ENCODE results near the gene APEX2.
A peak's percentile ranks its signal among the peaks of the same experiment; 100 is the strongest.

APEX2 gene, protein sequence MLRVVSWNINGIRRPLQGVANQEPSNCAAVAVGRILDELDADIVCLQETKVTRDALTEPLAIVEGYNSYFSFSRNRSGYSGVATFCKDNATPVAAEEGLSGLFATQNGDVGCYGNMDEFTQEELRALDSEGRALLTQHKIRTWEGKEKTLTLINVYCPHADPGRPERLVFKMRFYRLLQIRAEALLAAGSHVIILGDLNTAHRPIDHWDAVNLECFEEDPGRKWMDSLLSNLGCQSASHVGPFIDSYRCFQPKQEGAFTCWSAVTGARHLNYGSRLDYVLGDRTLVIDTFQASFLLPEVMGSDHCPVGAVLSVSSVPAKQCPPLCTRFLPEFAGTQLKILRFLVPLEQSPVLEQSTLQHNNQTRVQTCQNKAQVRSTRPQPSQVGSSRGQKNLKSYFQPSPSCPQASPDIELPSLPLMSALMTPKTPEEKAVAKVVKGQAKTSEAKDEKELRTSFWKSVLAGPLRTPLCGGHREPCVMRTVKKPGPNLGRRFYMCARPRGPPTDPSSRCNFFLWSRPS

GRCh38 chrX:54999717-55000598, at the start of gene APEX2:
Gene APEX2 (plus strand): TSS chrX:55000363. CDS start chrX:55000423, 60 bp downstream.
- DNase-seq (ENCODE audit: low spot score), result peak; percentile 83
- TF ChIP-seq, protein P1, sequence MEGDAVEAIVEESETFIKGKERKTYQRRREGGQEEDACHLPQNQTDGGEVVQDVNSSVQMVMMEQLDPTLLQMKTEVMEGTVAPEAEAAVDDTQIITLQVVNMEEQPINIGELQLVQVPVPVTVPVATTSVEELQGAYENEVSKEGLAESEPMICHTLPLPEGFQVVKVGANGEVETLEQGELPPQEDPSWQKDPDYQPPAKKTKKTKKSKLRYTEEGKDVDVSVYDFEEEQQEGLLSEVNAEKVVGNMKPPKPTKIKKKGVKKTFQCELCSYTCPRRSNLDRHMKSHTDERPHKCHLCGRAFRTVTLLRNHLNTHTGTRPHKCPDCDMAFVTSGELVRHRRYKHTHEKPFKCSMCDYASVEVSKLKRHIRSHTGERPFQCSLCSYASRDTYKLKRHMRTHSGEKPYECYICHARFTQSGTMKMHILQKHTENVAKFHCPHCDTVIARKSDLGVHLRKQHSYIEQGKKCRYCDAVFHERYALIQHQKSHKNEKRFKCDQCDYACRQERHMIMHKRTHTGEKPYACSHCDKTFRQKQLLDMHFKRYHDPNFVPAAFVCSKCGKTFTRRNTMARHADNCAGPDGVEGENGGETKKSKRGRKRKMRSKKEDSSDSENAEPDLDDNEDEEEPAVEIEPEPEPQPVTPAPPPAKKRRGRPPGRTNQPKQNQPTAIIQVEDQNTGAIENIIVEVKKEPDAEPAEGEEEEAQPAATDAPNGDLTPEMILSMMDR (IDR thresholded peaks at IDR 0.05; ENCODE audit: borderline replicate concordance, control extremely low read depth, extremely low read depth, insufficient read depth, missing control alignments), result no peak
- in situ Hi-C loops (cut with MboI; ENCODE audit: low sequenced_read_pairs, unreplicated experiment), result no loop called here

GRCh38 chrX:54950730-54951375, 49.3 kb upstream of the APEX2 start:
- TF ChIP-seq, protein P1 (IDR thresholded peaks at IDR 0.05; ENCODE audit: borderline replicate concordance, control extremely low read depth, extremely low read depth, insufficient read depth, missing control alignments), result no peak
- DNase-seq (ENCODE audit: low spot score), result no peak
- in situ Hi-C loops (cut with MboI; ENCODE audit: low sequenced_read_pairs, unreplicated experiment), result no loop called here

- in situ Hi-C loops (cut with MboI; ENCODE audit: low sequenced_read_pairs, unreplicated experiment), result no loop called here
- no peak for DNase-seq (ENCODE audit: low spot score)
- TF ChIP-seq, protein P1 (IDR thresholded peaks at IDR 0.05; ENCODE audit: borderline replicate concordance, control extremely low read depth, extremely low read depth, insufficient read depth, missing control alignments), result no peak
Observed at GRCh38 chrX:54961750-54962149, 38.4 kb upstream of the APEX2 start.

- TF ChIP-seq, protein P1 (IDR thresholded peaks at IDR 0.05; ENCODE audit: borderline replicate concordance, control extremely low read depth, extremely low read depth, insufficient read depth, missing control alignments), result no peak
- in situ Hi-C loops (cut with MboI; ENCODE audit: low sequenced_read_pairs, unreplicated experiment), result no loop called here
- no peak for DNase-seq (ENCODE audit: low spot score)
Observed at GRCh38 chrX:54964766-54965497, 35.2 kb upstream of the APEX2 start.

DNA sequence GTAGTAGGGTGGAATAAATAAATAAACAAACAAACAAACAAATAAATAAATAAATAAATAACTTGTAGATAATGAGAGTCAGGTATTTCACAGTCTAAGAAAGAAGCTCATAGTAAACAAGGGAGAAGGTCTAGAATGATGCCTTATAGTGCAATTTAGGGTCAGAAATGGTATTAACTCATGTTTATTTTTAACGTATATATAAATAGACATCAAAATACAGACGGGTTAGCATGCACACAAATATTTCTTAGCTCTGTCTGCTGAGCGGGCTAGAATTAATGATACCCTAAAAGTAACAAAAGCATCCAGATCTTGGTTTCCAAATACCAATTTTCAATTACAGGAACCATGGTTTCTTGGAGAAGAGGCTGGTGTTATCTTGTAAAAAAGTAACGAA, 22.8 kb upstream of the APEX2 start:
- no peak for DNase-seq (ENCODE audit: low spot score)
- in situ Hi-C loops (cut with MboI; ENCODE audit: low sequenced_read_pairs, unreplicated experiment), result no loop called here

More for the DNA sequence above, 22.8 kb upstream of the APEX2 start:
- TF ChIP-seq, protein P1 (IDR thresholded peaks at IDR 0.05; ENCODE audit: borderline replicate concordance, control extremely low read depth, extremely low read depth, insufficient read depth, missing control alignments), result no peak
